ENCODE results near the gene ZNF592. TPM values are rescaled to one million over a fixed set of nuclear protein-coding genes. Genes with fewer than 3 reads are reported as not detected.

The ZNF592 gene
- total RNA-seq, 1 donor from 2014 or later: 29.1 TPM

DNA sequence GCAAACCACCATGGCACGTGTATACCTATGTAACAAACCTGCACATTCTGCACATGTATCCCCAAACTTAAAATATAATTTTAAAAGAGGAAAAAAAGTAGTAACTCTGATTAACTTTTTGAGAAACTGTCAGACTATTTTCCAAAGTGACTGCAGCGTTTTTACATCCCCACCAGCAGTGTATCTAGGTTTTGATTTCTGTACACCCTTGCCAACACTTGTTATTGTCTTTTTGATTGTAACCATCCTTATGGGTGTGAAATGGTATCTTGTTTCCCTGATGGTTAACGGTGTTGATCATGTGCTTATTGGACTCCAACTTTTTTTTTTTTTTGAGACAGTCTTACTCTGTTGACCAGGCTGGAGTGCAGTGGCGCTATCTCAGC is 45.8 kb downstream of the ZNF592 start:
- H3K27me3 Mint-ChIP-seq (ENCODE audit: unreplicated experiment): peaks cover 3% of the 10 kb centered on the region
- no peaks in the 10 kb centered on the region for H3K9me3 Mint-ChIP-seq (ENCODE audit: unreplicated experiment)
- TF ChIP-seq, protein P1, sequence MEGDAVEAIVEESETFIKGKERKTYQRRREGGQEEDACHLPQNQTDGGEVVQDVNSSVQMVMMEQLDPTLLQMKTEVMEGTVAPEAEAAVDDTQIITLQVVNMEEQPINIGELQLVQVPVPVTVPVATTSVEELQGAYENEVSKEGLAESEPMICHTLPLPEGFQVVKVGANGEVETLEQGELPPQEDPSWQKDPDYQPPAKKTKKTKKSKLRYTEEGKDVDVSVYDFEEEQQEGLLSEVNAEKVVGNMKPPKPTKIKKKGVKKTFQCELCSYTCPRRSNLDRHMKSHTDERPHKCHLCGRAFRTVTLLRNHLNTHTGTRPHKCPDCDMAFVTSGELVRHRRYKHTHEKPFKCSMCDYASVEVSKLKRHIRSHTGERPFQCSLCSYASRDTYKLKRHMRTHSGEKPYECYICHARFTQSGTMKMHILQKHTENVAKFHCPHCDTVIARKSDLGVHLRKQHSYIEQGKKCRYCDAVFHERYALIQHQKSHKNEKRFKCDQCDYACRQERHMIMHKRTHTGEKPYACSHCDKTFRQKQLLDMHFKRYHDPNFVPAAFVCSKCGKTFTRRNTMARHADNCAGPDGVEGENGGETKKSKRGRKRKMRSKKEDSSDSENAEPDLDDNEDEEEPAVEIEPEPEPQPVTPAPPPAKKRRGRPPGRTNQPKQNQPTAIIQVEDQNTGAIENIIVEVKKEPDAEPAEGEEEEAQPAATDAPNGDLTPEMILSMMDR (IDR thresholded peaks at IDR 0.05; ENCODE audit: unreplicated experiment): no peak
- peaks cover 19% of the 10 kb centered on the region for H3K36me3 Mint-ChIP-seq (ENCODE audit: low read depth, unreplicated experiment)
- no peak overlapping the region for H3K27ac Mint-ChIP-seq (ENCODE audit: unreplicated experiment)
- H3K4me3 Mint-ChIP-seq (ENCODE audit: unreplicated experiment): no peak overlapping the region
- no peak for DNase-seq (ENCODE audit: low spot score)
- H3K4me1 Mint-ChIP-seq (ENCODE audit: unreplicated experiment): no peaks in the 10 kb centered on the region

DNA sequence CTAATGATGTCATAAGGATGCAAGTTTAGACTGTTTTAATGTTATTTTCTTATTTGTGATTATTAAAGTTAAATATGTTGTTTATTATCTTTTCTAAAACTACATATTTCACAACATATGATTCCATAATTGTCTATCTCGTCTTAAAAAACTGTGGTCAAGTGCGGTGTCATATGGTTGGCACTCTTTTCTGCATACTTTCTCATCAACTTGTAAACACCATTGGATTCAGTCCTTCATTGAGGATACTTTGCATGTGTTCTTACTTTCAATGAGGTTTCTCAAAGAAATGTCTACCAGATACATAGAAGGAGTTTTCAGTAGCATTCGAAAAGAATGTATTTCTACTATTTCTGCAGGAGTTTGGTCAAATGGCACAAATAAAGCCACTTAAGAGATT is 46.8 kb downstream of the ZNF592 start:
- Mint-ChIP-seq H3K36me3 (ENCODE audit: low read depth, unreplicated experiment) (peaks cover 20% of the 10 kb centered on the region), H3K4me3 (ENCODE audit: unreplicated experiment) (no peak overlapping the region), H3K27ac (ENCODE audit: unreplicated experiment) (no peak overlapping the region), H3K27me3 (ENCODE audit: unreplicated experiment) (peaks cover 3% of the 10 kb centered on the region), H3K9me3 (ENCODE audit: unreplicated experiment) (no peaks in the 10 kb centered on the region), H3K4me1 (ENCODE audit: unreplicated experiment) (no peaks in the 10 kb centered on the region)
- no peak for DNase-seq (ENCODE audit: low spot score)
- TF ChIP-seq, protein P1 (IDR thresholded peaks at IDR 0.05; ENCODE audit: unreplicated experiment): no peak

DNA sequence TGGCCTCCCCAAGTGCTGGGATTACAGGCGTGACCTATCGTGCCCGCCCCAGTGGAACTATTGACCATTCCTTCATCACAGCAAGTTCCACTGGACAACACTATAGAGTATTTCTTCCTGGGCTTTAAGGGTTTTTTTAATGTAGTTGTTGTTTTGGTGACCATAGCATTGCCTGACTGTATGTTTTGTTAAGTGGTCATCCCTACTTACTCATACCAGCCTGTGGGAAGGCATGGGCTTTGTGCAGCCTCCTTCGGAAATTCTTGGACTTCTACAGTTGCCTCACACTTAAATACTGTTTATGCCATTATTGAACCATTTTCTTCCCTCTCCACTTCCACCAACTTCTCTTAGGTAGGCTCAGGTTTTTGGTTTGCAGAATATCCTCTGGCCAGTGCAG is 48.8 kb downstream of the ZNF592 start:
- H3K27me3 Mint-ChIP-seq (ENCODE audit: unreplicated experiment): peaks cover 3% of the 10 kb centered on the region
- no peak for DNase-seq (ENCODE audit: low spot score)
- no peaks in the 10 kb centered on the region for H3K4me1 Mint-ChIP-seq (ENCODE audit: unreplicated experiment)
- H3K36me3 Mint-ChIP-seq (ENCODE audit: low read depth, unreplicated experiment): peaks cover 14% of the 10 kb centered on the region
- no peaks in the 10 kb centered on the region for H3K9me3 Mint-ChIP-seq (ENCODE audit: unreplicated experiment)
- H3K4me3 Mint-ChIP-seq (ENCODE audit: unreplicated experiment): no peak overlapping the region
- TF ChIP-seq, protein P1 (IDR thresholded peaks at IDR 0.05; ENCODE audit: unreplicated experiment): no peak
- peak overlapping the region; percentile 18 for H3K27ac Mint-ChIP-seq (ENCODE audit: unreplicated experiment)

DNA sequence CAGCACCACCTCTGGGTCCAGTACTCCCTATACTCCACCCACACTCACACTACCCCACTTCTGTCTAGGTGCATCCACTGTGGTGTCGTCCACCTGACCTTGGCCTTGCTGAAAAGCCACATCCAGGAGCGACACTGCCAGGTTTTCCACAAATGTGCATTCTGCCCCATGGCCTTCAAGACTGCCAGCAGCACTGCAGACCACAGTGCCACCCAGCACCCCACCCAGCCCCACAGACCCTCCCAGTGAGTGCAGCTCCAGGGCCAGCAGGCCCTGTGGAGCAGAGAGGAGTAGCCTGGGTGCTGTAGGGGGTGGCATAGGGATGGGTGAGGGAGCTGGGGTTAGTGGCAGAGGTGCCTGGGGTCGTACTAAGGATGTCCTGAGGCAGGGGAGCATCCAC is 49.4 kb downstream of the ZNF592 start:
- Mint-ChIP-seq H3K27me3 (ENCODE audit: unreplicated experiment) (peaks cover 3% of the 10 kb centered on the region), H3K27ac (ENCODE audit: unreplicated experiment) (no peak overlapping the region), H3K4me3 (ENCODE audit: unreplicated experiment) (no peak overlapping the region), H3K4me1 (ENCODE audit: unreplicated experiment) (peaks cover 5% of the 10 kb centered on the region), H3K36me3 (ENCODE audit: low read depth, unreplicated experiment) (peaks cover 19% of the 10 kb centered on the region), H3K9me3 (ENCODE audit: unreplicated experiment) (no peaks in the 10 kb centered on the region)
- TF ChIP-seq, protein P1 (IDR thresholded peaks at IDR 0.05; ENCODE audit: unreplicated experiment): no peak
- no peak for DNase-seq (ENCODE audit: low spot score)

DNA sequence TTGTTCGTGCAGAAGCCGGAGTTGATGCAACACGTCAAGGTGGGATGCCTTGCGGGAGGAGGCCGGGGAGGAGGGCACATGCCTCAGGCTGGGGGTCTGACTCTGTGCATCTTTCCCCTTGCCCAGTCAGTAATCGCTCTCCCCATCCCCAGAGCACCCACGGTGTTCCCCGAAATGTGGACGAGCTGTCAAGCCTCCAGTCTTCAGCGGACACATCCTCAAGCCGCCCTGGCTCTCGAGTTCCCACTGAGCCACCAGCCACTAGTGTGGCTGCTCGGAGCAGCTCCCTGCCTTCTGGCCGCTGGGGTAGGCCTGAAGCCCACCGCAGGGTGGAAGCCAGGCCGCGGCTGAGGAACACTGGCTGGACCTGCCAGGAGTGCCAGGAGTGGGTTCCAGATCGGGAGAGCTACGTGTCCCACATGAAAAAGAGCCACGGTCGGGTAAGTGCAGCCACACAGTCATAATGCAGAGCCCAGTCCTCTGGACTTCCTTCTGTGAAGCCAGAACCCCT is 50.1 kb downstream of the ZNF592 start:
- TF ChIP-seq, protein P1 (IDR thresholded peaks at IDR 0.05; ENCODE audit: unreplicated experiment): no peak
- Mint-ChIP-seq H3K27me3 (ENCODE audit: unreplicated experiment) (peaks cover 3% of the 10 kb centered on the region), H3K9me3 (ENCODE audit: unreplicated experiment) (no peaks in the 10 kb centered on the region), H3K4me3 (ENCODE audit: unreplicated experiment) (no peak overlapping the region), H3K4me1 (ENCODE audit: unreplicated experiment) (peaks cover 11% of the 10 kb centered on the region), H3K27ac (ENCODE audit: unreplicated experiment) (no peak overlapping the region), H3K36me3 (ENCODE audit: low read depth, unreplicated experiment) (peaks cover 24% of the 10 kb centered on the region)
- no peak for DNase-seq (ENCODE audit: low spot score)

Measured in endothelial cell (in vitro differentiated cells).